Measurements from ENCODE around the gene CEP170B. TPM values are rescaled to one million over a fixed set of nuclear protein-coding genes. Genes with fewer than 3 reads are reported as not detected.
"Not testable (repeated sequence)": the region's sequence is repeated elsewhere in the genome, so short reads cannot be mapped to it uniquely, and the experiment has no call there.

Gene CEP170B
- total and polyA plus RNA-seq, 2 donors, result 0.90 to 8.3 TPM

- DNase-seq (ENCODE audit: low read depth in 6 of 9, low spot score in 9 of 9); H3K9me3 ChIP-seq (ENCODE audit: control insufficient read depth in 2 of 2, insufficient read depth in 1 of 2, low read length in 1 of 2); H3K4me3 ChIP-seq (ENCODE audit: low read length in 2 of 2); H3K4me1 ChIP-seq (ENCODE audit: control insufficient read depth in 2 of 2, insufficient read depth in 2 of 2, low read length in 2 of 2); H3K27me3 ChIP-seq (ENCODE audit: control insufficient read depth in 2 of 2, insufficient read depth in 1 of 2, low read length in 1 of 2); H3K36me3 ChIP-seq (ENCODE audit: control insufficient read depth in 2 of 2, insufficient read depth in 2 of 2, low read length in 1 of 2); H3K27ac ChIP-seq (ENCODE audit: low read depth in 1 of 2, low read length in 1 of 2): not testable (repeated sequence)
- 96% methylated on average over 29 of the region's 29 CpGs for WGBS
These were observed 79.6 kb downstream of the CEP170B start for GRCh38 chr14:104944436-104945205.

- not testable (repeated sequence) for H3K36me3 ChIP-seq (ENCODE audit: control insufficient read depth in 2 of 2, insufficient read depth in 2 of 2, low read length in 1 of 2); DNase-seq (ENCODE audit: low read depth in 6 of 9, low spot score in 9 of 9); H3K4me3 ChIP-seq (ENCODE audit: low read length in 2 of 2); H3K9me3 ChIP-seq (ENCODE audit: control insufficient read depth in 2 of 2, insufficient read depth in 1 of 2, low read length in 1 of 2); H3K4me1 ChIP-seq (ENCODE audit: control insufficient read depth in 2 of 2, insufficient read depth in 2 of 2, low read length in 2 of 2); H3K27ac ChIP-seq (ENCODE audit: low read depth in 1 of 2, low read length in 1 of 2); H3K27me3 ChIP-seq (ENCODE audit: control insufficient read depth in 2 of 2, insufficient read depth in 1 of 2, low read length in 1 of 2)
- 97% methylated on average over 20 of the region's 20 CpGs for WGBS
These were observed 80.2 kb downstream of the CEP170B start for GRCh38 chr14:104945266-104945665.

Other genes starting within 250 kb of the CEP170B start
- 8.7 TPM for gene INF2, start 175.7 kb upstream of the CEP170B start, total RNA-seq
- gene INF2, start 175.7 kb upstream of the CEP170B start, polyA plus RNA-seq, result 57.9 TPM
- gene ADSS1, start 141.0 kb upstream of the CEP170B start, total RNA-seq, result 2.5 TPM
- gene ADSS1, start 141.0 kb upstream of the CEP170B start, polyA plus RNA-seq, result 4.0 TPM
- 308 TPM for gene SIVA1, start 112.1 kb upstream of the CEP170B start, total RNA-seq
- 143 TPM for gene SIVA1, start 112.1 kb upstream of the CEP170B start, polyA plus RNA-seq
- gene AKT1, start 69.5 kb upstream of the CEP170B start, total RNA-seq, result 56.2 TPM
- gene AKT1, start 69.5 kb upstream of the CEP170B start, polyA plus RNA-seq, result 90.9 TPM
- gene ZBTB42, start 64.2 kb upstream of the CEP170B start, total RNA-seq, result 2.1 TPM
- 3.2 TPM for gene ZBTB42, start 64.2 kb upstream of the CEP170B start, polyA plus RNA-seq
- gene PLD4, start 59.6 kb downstream of the CEP170B start, total RNA-seq, result 5.5 TPM
- 1.5 TPM for gene PLD4, start 59.6 kb downstream of the CEP170B start, polyA plus RNA-seq
- gene AHNAK2, start 113.1 kb downstream of the CEP170B start, total RNA-seq, result 0.42 TPM
- gene AHNAK2, start 113.1 kb downstream of the CEP170B start, polyA plus RNA-seq, result 3.8 TPM
- gene CLBA1, start 120.5 kb downstream of the CEP170B start, total RNA-seq, result 3.3 TPM
- 12.9 TPM for gene CLBA1, start 120.5 kb downstream of the CEP170B start, polyA plus RNA-seq
- gene CDCA4, start 155.8 kb downstream of the CEP170B start, total RNA-seq, result 28.5 TPM
- gene CDCA4, start 155.8 kb downstream of the CEP170B start, polyA plus RNA-seq, result 10.7 TPM
- gene GPR132, start 200.2 kb downstream of the CEP170B start, total RNA-seq, result 5.9 TPM
- gene GPR132, start 200.2 kb downstream of the CEP170B start, polyA plus RNA-seq, result 7.4 TPM

Measured in thymus (tissue), 11 donors.